Measurements from ENCODE around the gene NRP2.

DNA sequence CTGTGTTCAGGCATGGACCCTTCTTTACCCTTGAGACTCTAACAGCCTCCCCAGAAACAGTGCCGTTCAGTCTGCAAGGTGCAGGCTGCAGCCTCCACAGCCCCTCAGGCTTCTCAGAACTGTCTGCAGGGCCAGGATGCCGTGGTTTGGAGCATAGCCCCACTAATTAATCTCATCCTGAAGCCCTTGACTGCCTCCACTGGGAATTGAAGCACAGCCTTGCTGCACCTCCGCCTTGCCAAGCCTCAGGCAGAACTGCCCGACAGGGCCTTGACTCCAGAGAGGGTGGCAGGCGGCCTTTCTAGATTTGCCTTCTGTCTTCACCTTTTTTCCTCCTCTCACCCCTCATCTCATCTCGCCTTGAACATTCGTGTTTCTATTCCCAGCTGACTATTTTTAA lies 119.8 kb downstream of the NRP2 start:
- TF ChIP-seq, protein P1, sequence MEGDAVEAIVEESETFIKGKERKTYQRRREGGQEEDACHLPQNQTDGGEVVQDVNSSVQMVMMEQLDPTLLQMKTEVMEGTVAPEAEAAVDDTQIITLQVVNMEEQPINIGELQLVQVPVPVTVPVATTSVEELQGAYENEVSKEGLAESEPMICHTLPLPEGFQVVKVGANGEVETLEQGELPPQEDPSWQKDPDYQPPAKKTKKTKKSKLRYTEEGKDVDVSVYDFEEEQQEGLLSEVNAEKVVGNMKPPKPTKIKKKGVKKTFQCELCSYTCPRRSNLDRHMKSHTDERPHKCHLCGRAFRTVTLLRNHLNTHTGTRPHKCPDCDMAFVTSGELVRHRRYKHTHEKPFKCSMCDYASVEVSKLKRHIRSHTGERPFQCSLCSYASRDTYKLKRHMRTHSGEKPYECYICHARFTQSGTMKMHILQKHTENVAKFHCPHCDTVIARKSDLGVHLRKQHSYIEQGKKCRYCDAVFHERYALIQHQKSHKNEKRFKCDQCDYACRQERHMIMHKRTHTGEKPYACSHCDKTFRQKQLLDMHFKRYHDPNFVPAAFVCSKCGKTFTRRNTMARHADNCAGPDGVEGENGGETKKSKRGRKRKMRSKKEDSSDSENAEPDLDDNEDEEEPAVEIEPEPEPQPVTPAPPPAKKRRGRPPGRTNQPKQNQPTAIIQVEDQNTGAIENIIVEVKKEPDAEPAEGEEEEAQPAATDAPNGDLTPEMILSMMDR (conservative IDR thresholded peaks at IDR 0.05 in 1 of 2, IDR thresholded peaks at IDR 0.05 in 1 of 2; ENCODE audit: low read depth in 1 of 2, low read length in 2 of 2): no peak
- TF ChIP-seq EZH2 (IDR thresholded peaks at IDR 0.05; ENCODE audit: low read length, missing control alignments): no peak

Data from fibroblast of lung (primary cell).